ENCODE data around the gene ERMAP.
A peak's percentile ranks its signal among the peaks of the same experiment; 100 is the strongest.

Gene ERMAP

GRCh38 chr1:42816585-42817439, at the start of gene ERMAP, which contains the start of gene SVBP:
Gene ERMAP, plus strand, starts transcription at chr1:42817122. Its CDS starts 13,327 bp downstream, at chr1:42830449.
Gene SVBP, minus strand, starts transcription at chr1:42817397. Its CDS starts 853 bp downstream, at chr1:42816544.
- DNase-seq (peak; percentile 92 to 94), ATAC-seq (peak; percentile 93)
- Mint-ChIP-seq H3K4me3 (peak within 1 kb of the TSS; percentile 91 to 92), H3K27ac (peak within 1 kb of the TSS; percentile 77 to 87), H3K4me1 (peaks cover 30% of the 10 kb centered on the region), H3K9me3 (no peaks in the 10 kb centered on the region), H3K27me3 (no peaks in the 10 kb centered on the region)

GRCh38 chr1:42767510-42768000, 49.4 kb upstream of the ERMAP start:
- Mint-ChIP-seq H3K27me3 (no peaks in the 10 kb centered on the region), H3K9me3 (no peaks in the 10 kb centered on the region), H3K4me3 (no peak overlapping the region), H3K27ac (peak overlapping the region; percentile 92 to 98), H3K4me1 (peaks cover 40% of the 10 kb centered on the region)
- ATAC-seq (peak; percentile 58), DNase-seq (no peak)

GRCh38 chr1:42768172-42768571, 48.8 kb upstream of the ERMAP start:
- H3K27ac Mint-ChIP-seq = peak overlapping the region in 1 of 2 donors; percentile 92

GRCh38 chr1:42769811-42770210, 47.1 kb upstream of the ERMAP start:
- peaks cover 45% of the 10 kb centered on the region for H3K4me1 Mint-ChIP-seq
- H3K4me3 Mint-ChIP-seq = peak overlapping the region in 1 of 2 donors; percentile 26

More at GRCh38 chr1:42768172-42768571, 48.8 kb upstream of the ERMAP start:
- Mint-ChIP-seq H3K9me3 (no peaks in the 10 kb centered on the region), H3K4me3 (no peak overlapping the region), H3K27me3 (no peaks in the 10 kb centered on the region), H3K4me1 (peaks cover 42% of the 10 kb centered on the region)
- DNase-seq (no peak), ATAC-seq (no peak)

GRCh38 chr1:42773420-42773819, 43.5 kb upstream of the ERMAP start:
- Mint-ChIP-seq H3K4me1 (peaks cover 45% of the 10 kb centered on the region), H3K27ac (no peak overlapping the region), H3K27me3 (no peaks in the 10 kb centered on the region), H3K9me3 (no peaks in the 10 kb centered on the region), H3K4me3 (no peak overlapping the region)
- no peak for DNase-seq
- no peak for ATAC-seq

More at GRCh38 chr1:42769811-42770210, 47.1 kb upstream of the ERMAP start:
- DNase-seq (no peak), ATAC-seq (no peak)
- Mint-ChIP-seq H3K9me3 (no peaks in the 10 kb centered on the region), H3K27ac (no peak overlapping the region), H3K27me3 (no peaks in the 10 kb centered on the region)

GRCh38 chr1:42774928-42775526, 41.9 kb upstream of the ERMAP start:
- H3K27me3 Mint-ChIP-seq = no peaks in the 10 kb centered on the region
- ATAC-seq (no peak), DNase-seq (no peak)

GRCh38 chr1:42776502-42776901, 40.4 kb upstream of the ERMAP start:
- no peaks in the 10 kb centered on the region for H3K9me3 Mint-ChIP-seq
- peak overlapping the region in 1 of 2 donors; percentile 8 for H3K27ac Mint-ChIP-seq
- DNase-seq (no peak), ATAC-seq (no peak)
- H3K27me3 Mint-ChIP-seq = no peaks in the 10 kb centered on the region
- H3K4me3 Mint-ChIP-seq = no peak overlapping the region
- H3K4me1 Mint-ChIP-seq = peaks cover 19% of the 10 kb centered on the region

More at GRCh38 chr1:42774928-42775526, 41.9 kb upstream of the ERMAP start:
- no peak overlapping the region for H3K4me3 Mint-ChIP-seq
- H3K27ac Mint-ChIP-seq = no peak overlapping the region
- H3K4me1 Mint-ChIP-seq = peaks cover 29% of the 10 kb centered on the region
- H3K9me3 Mint-ChIP-seq = no peaks in the 10 kb centered on the region

- ATAC-seq (peak; percentile 54), DNase-seq (peak; percentile 17 to 28)
- Mint-ChIP-seq H3K4me3 (no peak overlapping the region), H3K4me1 (peaks cover 11% of the 10 kb centered on the region), H3K27ac (peak overlapping the region in 1 of 2 donors; percentile 77), H3K9me3 (no peaks in the 10 kb centered on the region), H3K27me3 (no peaks in the 10 kb centered on the region)
Measured at GRCh38 chr1:42777852-42778251, 39.1 kb upstream of the ERMAP start.

GRCh38 chr1:42779725-42780124, 37.2 kb upstream of the ERMAP start:
- no peak for DNase-seq
- Mint-ChIP-seq H3K9me3 (no peaks in the 10 kb centered on the region), H3K4me3 (no peak overlapping the region), H3K27ac (no peak overlapping the region), H3K27me3 (no peaks in the 10 kb centered on the region), H3K4me1 (peaks cover 13% of the 10 kb centered on the region)
- no peak for ATAC-seq

- H3K4me3 Mint-ChIP-seq = no peak overlapping the region
Measured at GRCh38 chr1:42780176-42780575, 36.7 kb upstream of the ERMAP start.

GRCh38 chr1:42783092-42783491, 33.8 kb upstream of the ERMAP start:
- Mint-ChIP-seq H3K27ac (no peak overlapping the region), H3K4me3 (no peak overlapping the region), H3K4me1 (peaks cover 30% of the 10 kb centered on the region), H3K27me3 (no peaks in the 10 kb centered on the region), H3K9me3 (no peaks in the 10 kb centered on the region)
- ATAC-seq = no peak
- no peak for DNase-seq

More at GRCh38 chr1:42780176-42780575, 36.7 kb upstream of the ERMAP start:
- DNase-seq (no peak), ATAC-seq (no peak)
- no peaks in the 10 kb centered on the region for H3K9me3 Mint-ChIP-seq
- peak overlapping the region in 1 of 2 donors; percentile 53 for H3K27ac Mint-ChIP-seq
- peaks cover 14% of the 10 kb centered on the region for H3K4me1 Mint-ChIP-seq
- no peaks in the 10 kb centered on the region for H3K27me3 Mint-ChIP-seq

GRCh38 chr1:42784547-42784945, 32.4 kb upstream of the ERMAP start:
- H3K27ac Mint-ChIP-seq = no peak overlapping the region

GRCh38 chr1:42784946-42785693, 31.8 kb upstream of the ERMAP start, which contains the start of gene TMEM269:
Gene TMEM269, plus strand, starts transcription at chr1:42784991. Its CDS starts 4,903 bp downstream, at chr1:42789894.
- Mint-ChIP-seq H3K27me3 (no peaks in the 10 kb centered on the region), H3K9me3 (no peaks in the 10 kb centered on the region), H3K27ac (peak within 1 kb of the TSS; percentile 50 to 54), H3K4me3 (peak within 1 kb of the TSS; percentile 60 to 82), H3K4me1 (peaks cover 30% of the 10 kb centered on the region)
- ATAC-seq (peak; percentile 84), DNase-seq (peak; percentile 32 to 43)

More at GRCh38 chr1:42784547-42784945, 32.4 kb upstream of the ERMAP start:
- Mint-ChIP-seq H3K9me3 (no peaks in the 10 kb centered on the region), H3K27me3 (no peaks in the 10 kb centered on the region), H3K4me3 (peak overlapping the region in 1 of 2 donors; percentile 82), H3K4me1 (peaks cover 30% of the 10 kb centered on the region)
- peak; percentile 11 for ATAC-seq
- DNase-seq = no peak

- no peaks in the 10 kb centered on the region for H3K27me3 Mint-ChIP-seq
- H3K27ac Mint-ChIP-seq = no peak overlapping the region
- DNase-seq = no peak
- H3K4me3 Mint-ChIP-seq = peak overlapping the region in 1 of 2 donors; percentile 60
- ATAC-seq = no peak
- H3K9me3 Mint-ChIP-seq = no peaks in the 10 kb centered on the region
- H3K4me1 Mint-ChIP-seq = peaks cover 30% of the 10 kb centered on the region
Measured at GRCh38 chr1:42786097-42786496, 30.8 kb upstream of the ERMAP start.

GRCh38 chr1:42788021-42788420, 28.9 kb upstream of the ERMAP start:
- H3K9me3 Mint-ChIP-seq = no peaks in the 10 kb centered on the region
- no peak for DNase-seq
- H3K4me3 Mint-ChIP-seq = no peak overlapping the region
- H3K27me3 Mint-ChIP-seq = no peaks in the 10 kb centered on the region
- peaks cover 30% of the 10 kb centered on the region for H3K4me1 Mint-ChIP-seq
- no peak overlapping the region for H3K27ac Mint-ChIP-seq
- ATAC-seq = no peak
